VCaP (cell line): ENCODE results near the gene ATP4B.

ENCODE experiments used
- H3K27ac ChIP-seq: fragments of 450-650 bp; 2 replicates; pipeline ENCODE4 v1.5.1; 2017
- CTCF ChIP-seq: fragments of 450-650 bp; conservative IDR thresholded peaks from 2 replicates; pipeline ENCODE4 v1.5.1; 2017; ENCODE audit warnings: mild to moderate bottlenecking, moderate library complexity

ATP4B gene

DNA sequence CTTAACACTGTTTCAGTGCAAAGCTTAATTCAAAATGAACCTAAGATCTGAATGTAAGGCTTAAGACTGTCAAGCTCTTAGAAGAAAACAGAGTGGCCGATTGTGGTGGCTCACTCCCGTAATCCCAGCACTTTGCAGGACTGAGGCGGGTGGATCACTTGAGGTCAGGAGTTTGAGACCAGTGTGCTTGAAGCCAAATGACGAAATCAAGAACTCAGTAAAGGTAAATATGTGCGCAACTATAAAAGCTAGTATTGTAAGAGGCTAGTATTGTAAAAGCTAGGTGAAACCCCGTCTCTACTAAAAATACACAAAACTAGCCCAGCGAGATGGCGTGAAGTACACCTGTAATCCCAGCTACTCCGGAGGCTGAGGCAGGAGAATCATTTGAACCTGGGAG is 12.7 kb downstream of the ATP4B start:
- H3K27ac ChIP-seq: no peak overlapping the region
- no peak for TF ChIP-seq CTCF

GRCh38 chr13:113644800-113645199 is 13.2 kb downstream of the ATP4B start:
- H3K27ac ChIP-seq: no peak overlapping the region
- TF ChIP-seq CTCF: no peak

DNA sequence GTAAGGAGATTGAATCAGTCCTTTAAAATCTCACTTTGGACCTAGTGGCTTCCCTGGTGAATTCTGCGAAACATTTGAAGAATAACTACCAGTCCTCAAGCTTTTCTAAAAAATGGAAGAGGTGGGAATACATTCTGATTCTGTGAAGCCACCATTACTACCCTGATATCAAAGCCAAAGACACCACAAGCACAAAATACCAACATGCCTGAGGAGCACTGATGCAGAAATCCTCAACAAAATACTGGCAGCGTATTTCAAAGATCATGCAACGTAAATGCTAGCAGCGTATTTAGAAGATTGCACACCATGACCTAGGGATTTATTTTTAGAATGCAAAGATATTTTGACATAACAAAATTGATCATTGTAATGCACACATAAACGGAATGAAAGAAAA is 14.4 kb downstream of the ATP4B start:
- TF ChIP-seq CTCF: no peak
- no peak overlapping the region for H3K27ac ChIP-seq

- H3K27ac ChIP-seq: peak overlapping the region; percentile 64; the same call in 1 of the 2 replicates
- no peak for TF ChIP-seq CTCF
These were observed 15.4 kb downstream of the ATP4B start for GRCh38 chr13:113642563-113642962.

DNA sequence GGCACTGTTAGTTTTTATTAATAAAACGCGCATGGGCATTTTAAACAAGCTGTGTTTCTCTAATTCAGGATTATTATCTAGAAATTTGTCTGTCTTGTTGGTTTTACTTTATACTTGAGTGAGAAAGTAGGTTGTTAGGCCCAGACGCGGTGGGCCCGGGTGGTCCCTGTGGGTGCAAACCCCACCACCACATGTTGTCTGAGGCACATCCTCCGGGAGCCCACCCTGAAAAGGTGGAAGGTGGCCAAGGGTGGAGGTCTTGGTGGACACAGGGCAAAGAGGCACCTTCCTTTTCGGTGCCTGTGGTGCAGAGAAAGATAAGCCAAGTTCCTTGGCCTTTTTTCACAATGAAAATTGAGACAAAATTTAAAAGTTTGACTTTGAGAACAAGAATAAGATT is 16.6 kb downstream of the ATP4B start:
- H3K27ac ChIP-seq: peak overlapping the region; percentile 64
- TF ChIP-seq CTCF: no peak

- H3K27ac ChIP-seq: peak overlapping the region; percentile 64
- no peak for TF ChIP-seq CTCF
These were observed 18.3 kb downstream of the ATP4B start for GRCh38 chr13:113639616-113640262.

GRCh38 chr13:113638806-113639205 is 19.2 kb downstream of the ATP4B start:
- H3K27ac ChIP-seq: peak overlapping the region; percentile 64
- TF ChIP-seq CTCF: no peak
